Measurements from ENCODE around the gene PDIA5.

Gene PDIA5

GRCh38 chr3:123188058-123188457, 121.2 kb downstream of the PDIA5 start:
- DNase-seq = no peak

- no peak for DNase-seq
Measured at GRCh38 chr3:123193448-123194101, 126.8 kb downstream of the PDIA5 start.

GRCh38 chr3:123194552-123194951, 127.7 kb downstream of the PDIA5 start:
- no peak for DNase-seq

- no peak for DNase-seq
Measured at GRCh38 chr3:123198372-123198771, 131.5 kb downstream of the PDIA5 start.

DNA sequence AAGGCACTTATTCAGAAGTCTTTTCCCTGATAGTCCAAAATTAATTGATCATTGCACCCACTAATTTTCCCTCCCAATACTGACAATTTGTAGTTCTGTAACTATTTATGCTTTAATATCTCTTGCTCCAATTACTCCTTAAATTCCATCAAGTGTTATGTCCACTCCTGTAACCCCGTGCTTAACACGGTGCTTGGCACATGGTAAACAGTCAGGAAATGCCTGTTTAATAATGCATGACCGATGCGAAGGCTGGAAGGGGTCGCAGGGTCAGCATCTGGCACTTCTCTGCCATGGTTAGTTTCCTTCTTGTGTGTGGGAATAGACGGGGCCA, 134.4 kb downstream of the PDIA5 start:
- DNase-seq = no peak

DNA sequence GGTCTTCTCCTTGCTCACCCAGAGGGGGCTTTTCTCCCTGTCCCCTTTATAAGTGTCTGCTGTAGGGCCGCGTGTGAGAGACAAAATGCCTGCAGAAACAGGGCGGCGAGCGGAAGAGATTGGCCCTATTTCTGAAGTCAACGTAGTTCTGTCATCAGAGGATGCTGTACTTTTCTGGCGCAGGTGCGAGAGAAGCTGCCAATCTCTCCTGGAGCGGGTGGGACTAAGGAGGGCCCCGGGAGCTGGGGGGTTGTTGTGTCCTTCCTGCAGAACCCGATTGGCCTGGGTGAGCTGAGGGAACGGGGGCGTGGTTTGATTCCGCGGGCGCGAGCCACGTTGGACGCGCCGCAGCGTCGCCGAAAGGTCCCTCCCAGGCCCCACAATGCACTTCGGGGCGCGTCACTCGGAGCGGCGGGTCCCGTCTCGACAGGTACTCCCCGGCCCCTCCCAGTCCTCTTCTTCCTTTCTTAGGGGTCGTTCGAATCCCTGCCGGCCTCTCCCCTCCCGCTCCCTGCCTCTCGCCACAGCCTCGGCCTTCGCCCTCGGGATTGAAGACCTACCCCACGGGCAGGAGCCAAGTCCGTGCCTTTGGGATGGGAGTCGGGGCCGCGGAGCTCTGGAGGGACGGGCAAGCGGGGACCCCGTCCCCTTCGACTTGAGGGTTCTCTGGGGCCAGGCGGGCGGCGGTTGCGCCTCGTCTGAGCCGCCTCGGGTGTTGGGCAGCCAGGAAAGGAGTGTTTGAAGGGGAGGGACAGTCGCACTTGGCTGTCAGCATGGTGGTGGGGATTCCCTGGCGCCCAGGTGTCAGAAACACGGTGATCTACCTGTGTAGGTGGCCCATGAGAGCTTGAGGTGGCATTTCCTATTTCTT, 135.0 kb downstream of the PDIA5 start, which contains the start of gene SEC22A:
SEC22A (plus strand) TSS at position 387 of the 871 bp plus-strand sequence. CDS start 7,275 bp downstream, outside the sequence.
- DNase-seq = peak; percentile 79

- DNase-seq = no peak
Measured at GRCh38 chr3:123202451-123202850, 135.6 kb downstream of the PDIA5 start.

All from T1000 (cell line).